Urinary bladder (tissue), 4 donors: Measurements from ENCODE around the gene YAP1. TPM values are rescaled to one million over a fixed set of nuclear protein-coding genes. Genes with fewer than 3 reads are reported as not detected.

Source experiments
- DNase-seq: peaks from one replicate; pipeline ENCODE4 v3.0.0-alpha.2; 2015; ENCODE audit errors: extremely low spot score
- H3K27ac ChIP-seq: one replicate; pipeline ENCODE4 v1.5.1; 2013; ENCODE audit warnings: low read depth, mild to moderate bottlenecking, moderate library complexity
- H3K36me3 ChIP-seq: one replicate; pipeline ENCODE4 v1.6.1; 2013; ENCODE audit warnings: mild to moderate bottlenecking, moderate library complexity; ENCODE audit not compliant: insufficient read depth
- H3K4me1 ChIP-seq: one replicate; pipeline ENCODE4 v1.6.1; 2013; ENCODE audit warnings: mild to moderate bottlenecking, moderate library complexity; ENCODE audit not compliant: insufficient read depth
- H3K4me3 ChIP-seq: one replicate; pipeline ENCODE4 v1.5.1; 2013; ENCODE audit warnings: low read depth, low read length
- WGBS: extraction: QIAGEN DNeasy Blood & Tissue Kit; methylation state at CpG from one replicate; pipeline ENCODE4 v1.1.7; 2013; 5-methylcytosine and 5-hydroxymethylcytosine counted together
- polyA plus RNA-seq: library from polyadenylated mRNA; stranded (reverse); fragments of 200-250 nt; gene quantifications from one replicate; pipeline ENCODE4 v1.2.3, GENCODE V29; 2013
- total RNA-seq: library from RNA; depleted of rRNA; stranded (reverse); fragments of >200 nt; gene quantifications from one replicate; pipeline ENCODE4 v1.2.3, GENCODE V29; 2014
- donor health status: healthy with polysubstance abuse.
- donor health status: healthy.

YAP1 gene
- total and polyA plus RNA-seq, 2 donors = 112 to 129 TPM

DNA sequence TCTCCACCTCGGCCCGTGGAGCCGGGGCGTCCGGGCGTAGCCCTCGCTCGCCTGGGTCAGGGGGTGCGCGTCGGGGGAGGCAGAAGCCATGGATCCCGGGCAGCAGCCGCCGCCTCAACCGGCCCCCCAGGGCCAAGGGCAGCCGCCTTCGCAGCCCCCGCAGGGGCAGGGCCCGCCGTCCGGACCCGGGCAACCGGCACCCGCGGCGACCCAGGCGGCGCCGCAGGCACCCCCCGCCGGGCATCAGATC is 439 bp downstream of the YAP1 start:
- Histone ChIP-seq H3K36me3 (no peaks in the 10 kb centered on the region), H3K4me3 (peak overlapping the region; percentile 77), H3K27ac (peak overlapping the region; percentile 99), H3K4me1 (no peaks in the 10 kb centered on the region)
- under 1% methylated on average over 31 of the region's 31 CpGs for WGBS
- no peak for DNase-seq

DNA sequence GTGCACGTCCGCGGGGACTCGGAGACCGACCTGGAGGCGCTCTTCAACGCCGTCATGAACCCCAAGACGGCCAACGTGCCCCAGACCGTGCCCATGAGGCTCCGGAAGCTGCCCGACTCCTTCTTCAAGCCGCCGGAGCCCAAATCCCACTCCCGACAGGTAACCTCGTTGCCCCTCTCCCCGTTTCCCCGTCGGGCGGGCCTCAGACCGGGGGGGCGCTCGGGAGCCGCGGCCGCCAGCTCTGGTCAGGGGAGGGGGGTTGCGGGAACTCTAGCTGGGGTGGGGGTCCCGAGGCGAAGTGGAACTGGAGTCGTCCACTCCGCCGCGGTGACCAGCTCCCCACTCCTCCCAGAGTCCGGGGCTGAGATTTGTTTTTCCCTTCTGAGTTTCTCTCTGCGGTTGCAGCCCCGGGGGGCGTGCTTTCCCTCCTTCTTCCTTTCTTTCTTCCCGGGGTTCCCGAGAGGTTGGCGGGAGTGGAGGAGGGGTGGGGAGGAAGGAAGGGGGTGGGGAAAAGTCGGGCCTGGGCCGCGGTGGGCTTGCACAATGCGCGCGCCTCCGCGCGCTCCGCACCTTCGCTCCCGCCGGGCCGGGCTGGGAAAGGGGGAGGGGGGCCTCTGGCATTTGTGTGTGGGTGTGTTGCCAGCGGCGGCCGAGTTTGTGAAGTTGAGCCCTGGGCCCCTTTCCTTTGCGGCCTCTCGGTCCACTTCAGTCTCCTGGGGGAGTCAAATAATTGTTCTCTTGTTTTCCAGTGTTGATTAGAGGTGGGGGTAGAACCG is 952 bp downstream of the YAP1 start:
- Histone ChIP-seq H3K36me3 (no peaks in the 10 kb centered on the region), H3K4me3 (peak overlapping the region; percentile 77), H3K4me1 (no peaks in the 10 kb centered on the region), H3K27ac (peak overlapping the region; percentile 99)
- under 1% methylated on average over 61 of the region's 61 CpGs for WGBS
- peak; percentile 59 for DNase-seq

DNA sequence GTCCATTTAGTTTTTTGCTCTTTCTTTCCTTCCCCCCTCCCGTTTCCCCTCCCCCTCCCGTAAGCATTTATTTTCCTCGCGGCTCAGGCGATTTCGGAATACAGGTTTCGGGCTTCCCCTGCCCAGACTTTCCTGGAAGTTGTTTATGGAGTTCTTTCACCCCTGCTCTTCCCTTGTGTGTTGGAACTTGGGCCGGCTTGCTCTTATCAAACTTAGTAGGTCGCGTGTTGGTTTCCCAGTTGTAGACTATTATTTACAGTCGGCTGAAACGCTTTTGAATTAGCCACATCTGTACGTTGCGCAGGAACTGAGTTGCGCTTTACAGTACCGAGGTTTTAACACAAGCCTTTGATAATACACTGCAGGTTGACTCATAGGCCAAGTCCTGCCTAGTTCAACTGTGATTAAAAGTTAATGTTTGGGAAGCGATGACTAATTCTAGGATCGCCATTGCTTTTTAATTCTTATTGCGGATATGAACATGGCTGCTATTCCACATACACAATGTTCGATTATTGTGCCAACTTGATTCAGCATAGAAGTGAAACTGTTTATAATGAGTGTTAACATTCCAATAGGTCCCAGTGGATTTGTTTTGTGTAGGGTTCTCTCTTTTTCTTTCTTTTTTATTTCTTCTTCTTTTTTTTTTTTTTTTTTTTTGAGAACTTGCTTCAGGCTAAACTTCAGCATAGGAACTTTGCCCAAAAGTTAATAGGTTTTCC is 1.7 kb downstream of the YAP1 start:
- peak; percentile 57 for DNase-seq
- Histone ChIP-seq H3K27ac (peak overlapping the region; percentile 99), H3K36me3 (no peaks in the 10 kb centered on the region), H3K4me1 (no peaks in the 10 kb centered on the region), H3K4me3 (peak overlapping the region; percentile 77)
- under 1% methylated on average over 20 of the region's 20 CpGs for WGBS

DNA sequence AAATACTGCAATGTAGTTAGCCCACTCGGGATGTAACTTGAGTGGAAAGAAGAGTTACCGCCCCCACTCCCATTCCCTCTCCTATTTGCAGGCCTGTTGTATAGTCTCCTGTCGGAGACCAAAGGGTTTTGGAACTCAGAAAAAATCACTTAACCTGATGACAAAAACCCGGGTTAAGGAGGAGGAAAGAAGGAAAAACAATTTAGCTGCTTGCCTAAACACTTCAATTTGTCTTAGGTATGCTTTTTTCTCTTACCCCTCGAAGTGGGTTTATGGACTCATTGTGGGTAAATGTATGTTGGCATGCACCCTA is 2.2 kb downstream of the YAP1 start:
- 9% methylated on average over 5 of the region's 5 CpGs for WGBS
- Histone ChIP-seq H3K4me1 (no peaks in the 10 kb centered on the region), H3K4me3 (peak overlapping the region; percentile 77), H3K36me3 (no peaks in the 10 kb centered on the region), H3K27ac (peak overlapping the region; percentile 90)
- no peak for DNase-seq

DNA sequence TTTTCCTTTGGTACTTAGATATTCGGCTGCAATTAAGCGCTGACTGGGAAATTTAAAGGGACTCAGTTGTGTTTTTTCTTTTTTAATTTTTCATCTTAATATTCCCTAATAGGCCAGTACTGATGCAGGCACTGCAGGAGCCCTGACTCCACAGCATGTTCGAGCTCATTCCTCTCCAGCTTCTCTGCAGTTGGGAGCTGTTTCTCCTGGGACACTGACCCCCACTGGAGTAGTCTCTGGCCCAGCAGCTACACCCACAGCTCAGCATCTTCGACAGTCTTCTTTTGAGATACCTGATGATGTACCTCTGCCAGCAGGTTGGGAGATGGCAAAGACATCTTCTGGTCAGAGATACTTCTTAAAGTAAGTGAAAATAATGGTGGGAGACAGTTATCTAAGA is 3.8 kb downstream of the YAP1 start:
- 66% methylated on average over 4 of the region's 4 CpGs for WGBS
- DNase-seq = no peak
- H3K4me1 ChIP-seq = peaks cover 1% of the 10 kb centered on the region
- H3K27ac ChIP-seq = no peak overlapping the region
- no peaks in the 10 kb centered on the region for H3K36me3 ChIP-seq
- H3K4me3 ChIP-seq = no peak overlapping the region

DNA sequence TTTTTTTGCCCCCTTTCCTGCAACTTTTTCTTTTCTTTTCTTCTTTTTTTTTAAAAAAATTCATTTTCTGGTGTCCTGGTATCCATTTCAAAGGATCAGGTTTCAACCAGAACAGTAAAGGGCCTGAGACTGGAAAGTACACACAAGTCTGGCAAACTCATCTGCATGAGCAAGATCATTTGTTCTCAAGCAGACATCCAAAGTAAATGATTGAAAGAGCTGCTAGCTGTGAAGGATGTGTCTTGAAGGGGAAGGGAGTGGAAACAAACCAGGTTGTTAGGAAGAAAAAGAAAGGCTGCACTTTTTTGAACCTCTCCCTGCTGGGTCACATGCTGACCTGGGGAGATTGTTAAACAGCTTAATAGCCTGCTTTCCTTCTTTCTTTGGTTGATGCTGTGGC is 5.3 kb downstream of the YAP1 start:
- no peak overlapping the region for H3K4me3 ChIP-seq
- H3K36me3 ChIP-seq = no peaks in the 10 kb centered on the region
- H3K4me1 ChIP-seq = peaks cover 1% of the 10 kb centered on the region
- no peak overlapping the region for H3K27ac ChIP-seq
- no peak for DNase-seq

DNA sequence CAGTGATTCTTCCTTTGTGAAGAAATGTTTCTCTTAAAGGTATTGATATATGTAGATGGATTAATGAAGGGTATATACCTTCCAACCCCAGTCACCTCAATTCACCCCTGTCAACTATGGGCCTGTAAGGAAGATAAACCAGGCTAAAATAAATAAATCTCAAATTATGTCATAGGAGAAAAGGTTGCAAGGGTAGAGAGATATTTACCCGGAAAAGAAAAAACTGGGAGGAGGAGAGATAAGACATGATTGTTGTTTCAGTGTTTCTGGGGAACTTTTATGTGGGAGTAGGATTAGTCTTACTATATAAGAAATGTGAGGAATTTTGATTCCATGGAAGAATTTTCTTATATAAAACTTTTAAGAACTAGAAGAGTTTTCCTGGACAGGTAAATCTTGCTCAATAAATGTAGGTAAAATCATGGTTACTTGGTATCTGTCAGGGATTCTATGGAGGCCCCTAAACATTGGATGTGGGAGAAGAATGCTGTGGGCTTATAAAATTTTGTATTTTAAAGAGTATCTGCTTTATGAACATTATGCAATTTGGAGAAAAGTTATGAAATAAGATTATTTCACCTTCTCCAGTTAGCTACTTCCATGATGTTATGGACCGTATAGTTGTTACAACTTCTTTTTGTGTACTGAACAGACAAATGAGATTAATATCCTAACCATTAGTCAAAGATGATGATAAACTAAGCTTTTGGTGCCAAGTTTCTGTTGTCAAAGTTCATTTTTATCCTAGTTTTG is 6.4 kb downstream of the YAP1 start:
- Histone ChIP-seq H3K4me1 (peaks cover 1% of the 10 kb centered on the region), H3K4me3 (no peak overlapping the region), H3K27ac (no peak overlapping the region), H3K36me3 (no peaks in the 10 kb centered on the region)
- 48% methylated on average over 2 of the region's 2 CpGs for WGBS
- no peak for DNase-seq

DNA sequence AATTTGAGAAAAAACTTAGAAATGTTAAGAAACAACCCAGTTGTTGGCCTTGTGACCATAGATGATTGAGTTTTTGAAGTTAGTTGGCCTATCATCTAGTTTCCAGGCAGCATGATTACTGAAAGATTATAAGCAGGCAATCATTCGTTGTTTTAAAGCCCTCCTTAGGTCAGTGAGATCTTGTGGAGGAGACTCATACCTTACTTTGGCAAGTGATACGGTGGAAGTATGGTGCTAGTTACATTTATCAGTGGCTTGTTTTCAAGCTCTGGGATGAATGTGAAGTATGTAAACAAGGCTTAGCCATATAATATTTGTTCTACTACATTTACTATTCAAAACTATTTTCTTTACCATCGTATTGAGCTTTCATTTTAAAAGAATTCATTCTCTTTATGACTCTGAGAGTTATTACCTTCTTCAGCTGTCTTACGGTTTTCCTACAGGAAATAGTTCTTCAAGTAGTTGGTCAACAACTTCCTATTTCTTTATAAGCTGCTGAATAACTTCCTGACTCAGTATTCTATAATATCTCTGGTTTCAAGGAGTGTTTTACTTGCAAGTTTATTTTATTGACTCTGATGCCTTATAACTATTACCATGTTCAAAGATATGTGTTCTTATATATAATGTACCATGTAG is 7.3 kb downstream of the YAP1 start:
- no peak overlapping the region for H3K4me3 ChIP-seq
- H3K36me3 ChIP-seq = no peaks in the 10 kb centered on the region
- no peak for DNase-seq
- 12% methylated on average over 4 of the region's 4 CpGs for WGBS
- peaks cover 1% of the 10 kb centered on the region for H3K4me1 ChIP-seq
- H3K27ac ChIP-seq = no peak overlapping the region

DNA sequence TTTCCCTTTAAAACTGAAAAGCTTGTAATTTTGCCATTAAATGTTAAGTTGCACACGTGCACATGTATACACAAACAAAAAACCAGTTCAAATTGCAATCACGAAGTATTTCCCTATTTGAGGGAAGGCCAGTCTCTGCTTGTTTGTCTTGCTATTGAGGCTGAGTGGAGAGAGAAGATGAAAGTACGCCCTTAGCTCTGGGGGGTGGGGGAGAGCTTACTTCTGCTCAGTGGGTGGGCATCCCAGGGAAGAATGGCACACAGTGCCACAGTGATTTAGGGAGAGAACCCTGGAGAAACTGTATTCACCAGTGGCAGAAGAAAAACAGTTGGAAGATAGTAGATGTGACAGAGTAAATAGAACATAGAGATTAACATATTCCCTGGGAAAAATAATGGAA is 8.7 kb downstream of the YAP1 start:
- Histone ChIP-seq H3K36me3 (no peaks in the 10 kb centered on the region), H3K4me1 (peaks cover 1% of the 10 kb centered on the region), H3K4me3 (no peak overlapping the region), H3K27ac (no peak overlapping the region)
- no peak for DNase-seq
- WGBS = 30% methylated on average over 3 of the region's 3 CpGs

DNA sequence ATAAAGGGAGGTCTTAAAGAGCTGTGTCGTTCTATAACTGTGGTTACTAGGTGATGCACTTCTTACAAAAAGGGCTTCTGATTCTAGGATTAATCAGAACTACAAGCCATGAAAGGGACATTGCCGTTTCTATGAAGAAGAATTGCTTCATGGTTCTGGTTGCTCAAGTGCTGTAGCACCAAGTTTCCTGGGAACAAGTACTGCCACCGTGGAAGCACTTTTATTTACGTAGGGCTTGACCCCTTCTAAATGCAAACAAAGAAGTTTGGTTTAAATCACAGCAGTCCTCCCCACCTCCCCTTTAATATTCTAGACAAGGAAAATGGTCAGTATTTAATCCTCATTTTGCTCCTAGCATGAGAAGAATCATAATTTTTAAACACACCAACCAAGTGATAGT is 9.8 kb downstream of the YAP1 start:
- H3K4me1 ChIP-seq = peaks cover 1% of the 10 kb centered on the region
- no peak overlapping the region for H3K4me3 ChIP-seq
- no peak for DNase-seq
- H3K36me3 ChIP-seq = no peaks in the 10 kb centered on the region
- H3K27ac ChIP-seq = no peak overlapping the region
- 25% methylated on average over 4 of the region's 4 CpGs for WGBS

DNA sequence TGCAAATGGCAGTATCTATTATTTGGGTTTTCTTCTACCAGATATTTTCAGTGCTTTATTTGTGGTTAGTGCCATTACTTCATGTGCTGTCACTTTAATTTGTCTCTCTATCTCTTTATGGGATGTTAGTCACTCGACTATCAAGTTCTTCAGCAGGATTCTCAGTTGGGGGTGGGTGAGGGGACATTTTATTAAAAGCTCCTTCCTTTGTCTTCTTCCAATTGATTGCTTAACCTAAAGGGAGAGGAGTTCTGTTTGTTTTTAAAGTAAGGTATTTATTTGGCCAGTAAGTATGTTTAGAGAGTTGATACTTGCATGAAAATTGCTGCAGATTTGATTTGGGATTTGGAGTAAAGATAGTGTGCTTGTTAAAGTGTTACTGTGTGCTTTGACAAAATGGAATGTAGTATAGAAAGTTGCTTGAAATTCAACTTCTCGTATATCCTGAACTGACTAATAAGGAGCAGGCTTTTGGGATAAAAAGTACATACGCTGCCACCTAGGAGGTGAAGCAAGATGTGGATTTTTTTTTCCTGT is 10.3 kb downstream of the YAP1 start:
- WGBS = 29% methylated on average over 3 of the region's 3 CpGs
- Histone ChIP-seq H3K4me1 (peaks cover 1% of the 10 kb centered on the region), H3K27ac (no peak overlapping the region), H3K36me3 (no peaks in the 10 kb centered on the region), H3K4me3 (no peak overlapping the region)
- no peak for DNase-seq

DNA sequence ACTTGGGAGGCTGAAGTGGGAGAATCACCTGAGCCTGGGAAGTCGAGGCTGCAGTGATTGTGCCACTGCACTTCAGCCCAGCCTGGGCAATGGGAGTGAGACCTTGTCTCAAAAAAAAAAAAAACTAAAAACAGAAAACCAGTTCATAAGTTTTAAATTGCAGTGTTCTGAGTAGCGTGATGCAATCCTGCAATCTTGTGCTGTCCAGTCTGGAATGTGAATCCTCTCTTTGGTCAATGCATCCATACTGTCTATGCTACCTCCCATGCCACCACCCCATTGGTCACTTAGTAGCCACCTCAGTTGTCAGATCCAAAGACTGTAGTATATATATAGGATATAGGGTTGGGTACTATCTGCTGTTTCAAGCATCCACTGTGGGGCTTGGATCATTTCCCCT is 11.1 kb downstream of the YAP1 start:
- no peak for DNase-seq
- H3K36me3 ChIP-seq = no peaks in the 10 kb centered on the region
- peaks cover 1% of the 10 kb centered on the region for H3K4me1 ChIP-seq
- 90% methylated on average over 2 of the region's 2 CpGs for WGBS
- no peak overlapping the region for H3K4me3 ChIP-seq
- H3K27ac ChIP-seq = no peak overlapping the region

DNA sequence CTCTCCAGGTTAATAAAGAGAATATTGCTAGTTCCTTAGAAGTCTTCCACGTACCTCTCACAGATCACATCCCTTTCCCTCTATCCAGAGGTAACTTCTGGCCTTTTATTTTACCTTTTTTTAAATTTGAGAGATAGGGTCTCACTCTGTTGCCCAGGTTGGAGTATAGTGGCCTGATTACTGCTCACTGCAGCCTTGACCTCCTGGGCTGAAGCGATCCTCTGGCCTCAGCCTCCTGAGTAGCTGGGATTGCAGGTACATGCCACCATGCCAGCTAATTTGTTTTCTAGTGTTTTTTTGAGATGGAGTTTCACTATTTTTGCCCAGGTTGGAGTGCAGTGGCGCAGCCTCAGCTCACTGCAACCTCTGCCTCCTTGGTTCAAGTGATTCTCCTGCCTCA is 24.4 kb downstream of the YAP1 start:
- WGBS = 97% methylated on average over 3 of the region's 3 CpGs
- Histone ChIP-seq H3K4me1 (no peaks in the 10 kb centered on the region), H3K4me3 (no peak overlapping the region), H3K36me3 (peaks cover 2% of the 10 kb centered on the region), H3K27ac (no peak overlapping the region)
- no peak for DNase-seq
